ENCODE data around the gene TSPYL6.

- TF ChIP-seq CTCF (IDR thresholded peaks at IDR 0.05), result no peak
- TF ChIP-seq EP300 (IDR thresholded peaks at IDR 0.05), result no peak
- TF ChIP-seq POLR2A (IDR thresholded peaks at IDR 0.05), result no peak
- no peak for TF ChIP-seq POLR2AphosphoS5 (IDR thresholded peaks at IDR 0.05)
These were observed 47.4 kb downstream of the TSPYL6 start for GRCh38 chr2:54208364-54209240.
